Measurements from ENCODE around the gene SHQ1.

Gene SHQ1

GRCh38 chr3:72847282-72847681 lies 963 bp downstream of the SHQ1 start:
- DNase-seq: no peak

- no peak for DNase-seq
Measured at GRCh38 chr3:72846166-72846565, 2.1 kb downstream of the SHQ1 start.

- DNase-seq: peak; percentile 7
Measured at GRCh38 chr3:72844436-72844993, 3.7 kb downstream of the SHQ1 start.

GRCh38 chr3:72839057-72839456 lies 9.2 kb downstream of the SHQ1 start:
- DNase-seq: no peak

GRCh38 chr3:72836923-72837322 lies 11.3 kb downstream of the SHQ1 start:
- DNase-seq: no peak

- no peak for DNase-seq
Measured at GRCh38 chr3:72836416-72836815, 11.8 kb downstream of the SHQ1 start.

GRCh38 chr3:72830452-72831223 lies 17.6 kb downstream of the SHQ1 start:
- no peak for DNase-seq

GRCh38 chr3:72829701-72830100 lies 18.5 kb downstream of the SHQ1 start:
- no peak for DNase-seq

- DNase-seq: no peak
Measured at GRCh38 chr3:72821161-72821781, 27.0 kb downstream of the SHQ1 start.

- DNase-seq: no peak
Measured at GRCh38 chr3:72820415-72820814, 27.8 kb downstream of the SHQ1 start.

GRCh38 chr3:72818905-72819304 lies 29.3 kb downstream of the SHQ1 start:
- no peak for DNase-seq

- DNase-seq: no peak
Measured at GRCh38 chr3:72818092-72818773, 30.0 kb downstream of the SHQ1 start.

GRCh38 chr3:72816862-72817355 lies 31.3 kb downstream of the SHQ1 start:
- DNase-seq: no peak

GRCh38 chr3:72814308-72814707 lies 33.9 kb downstream of the SHQ1 start:
- no peak for DNase-seq

- DNase-seq: no peak
Measured at GRCh38 chr3:72812201-72812600, 36.0 kb downstream of the SHQ1 start.

GRCh38 chr3:72811571-72811970 lies 36.7 kb downstream of the SHQ1 start:
- no peak for DNase-seq

- no peak for DNase-seq
Measured at GRCh38 chr3:72810659-72811434, 37.4 kb downstream of the SHQ1 start.

- DNase-seq: no peak
Measured at GRCh38 chr3:72810063-72810462, 38.2 kb downstream of the SHQ1 start.

- no peak for DNase-seq
Measured at GRCh38 chr3:72804361-72804760, 43.9 kb downstream of the SHQ1 start.

GRCh38 chr3:72803573-72803972 lies 44.7 kb downstream of the SHQ1 start:
- DNase-seq: no peak

GRCh38 chr3:72802001-72802400 lies 46.2 kb downstream of the SHQ1 start:
- no peak for DNase-seq

GRCh38 chr3:72800869-72801268 lies 47.4 kb downstream of the SHQ1 start:
- no peak for DNase-seq
